GM21367 (cell line): ENCODE data around the gene APOBEC3C.
A peak's percentile ranks its signal among the peaks of the same experiment; 100 is the strongest.
"Not testable (repeated sequence)": the region's sequence is repeated elsewhere in the genome, so short reads cannot be mapped to it uniquely, and the experiment has no call there.

Experiments
- ATAC-seq: cut with Tn5 transposase; IDR thresholded peaks from one replicate; pipeline ENCODE4 v1.9.1; 2021; ENCODE audit not compliant: unreplicated experiment

Gene APOBEC3C

DNA sequence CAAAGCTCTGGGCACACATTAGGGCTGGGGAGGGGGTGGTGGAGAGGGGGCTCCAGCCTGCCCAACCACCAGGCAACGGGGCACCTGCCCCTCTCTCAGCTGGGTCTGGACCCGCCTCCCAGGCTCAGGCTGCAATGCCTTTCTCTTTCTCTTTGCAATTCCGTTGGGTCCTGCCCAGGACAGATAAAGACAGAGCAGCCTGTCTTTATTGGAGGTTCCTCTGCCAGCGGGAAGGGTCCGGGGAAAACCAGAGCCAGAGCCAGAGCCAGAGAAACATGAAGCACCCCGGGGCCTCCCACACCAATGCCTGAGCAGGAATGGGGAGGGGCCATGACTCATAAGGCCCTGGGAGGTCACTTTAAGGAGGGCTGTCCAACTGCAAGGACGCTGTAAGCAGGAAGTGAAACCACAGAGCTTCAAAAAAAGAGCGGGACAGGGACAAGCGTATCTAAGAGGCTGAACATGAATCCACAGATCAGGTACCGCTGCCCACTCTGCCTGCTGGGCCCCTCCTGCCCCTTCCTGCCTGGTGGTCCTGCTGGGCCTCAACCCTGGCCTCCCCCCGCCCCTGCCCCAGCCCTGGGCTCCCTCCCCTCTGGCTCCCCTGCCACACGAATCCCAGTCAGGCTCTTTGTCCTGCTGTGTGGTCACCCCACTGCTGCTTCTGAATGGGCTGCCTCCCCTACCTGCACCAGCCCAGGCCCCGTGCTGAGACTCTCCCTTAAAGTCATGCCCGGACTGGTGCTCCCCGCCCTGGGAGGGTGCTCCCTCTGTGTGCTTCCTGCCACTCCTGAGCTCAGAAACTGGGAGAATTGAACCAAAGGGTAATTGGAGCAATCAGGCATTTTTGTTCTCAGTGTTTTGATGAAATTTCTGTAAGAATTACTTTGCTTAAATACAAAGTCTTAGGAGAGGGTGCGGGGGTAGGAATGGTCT is 31.8 kb upstream of the APOBEC3C start, which contains the start of gene APOBEC3B:
APOBEC3B (plus strand) TSS at position 356 of the 936 bp plus-strand sequence; CDS start at position 463, 107 bp downstream.
- ATAC-seq: no peak

DNA sequence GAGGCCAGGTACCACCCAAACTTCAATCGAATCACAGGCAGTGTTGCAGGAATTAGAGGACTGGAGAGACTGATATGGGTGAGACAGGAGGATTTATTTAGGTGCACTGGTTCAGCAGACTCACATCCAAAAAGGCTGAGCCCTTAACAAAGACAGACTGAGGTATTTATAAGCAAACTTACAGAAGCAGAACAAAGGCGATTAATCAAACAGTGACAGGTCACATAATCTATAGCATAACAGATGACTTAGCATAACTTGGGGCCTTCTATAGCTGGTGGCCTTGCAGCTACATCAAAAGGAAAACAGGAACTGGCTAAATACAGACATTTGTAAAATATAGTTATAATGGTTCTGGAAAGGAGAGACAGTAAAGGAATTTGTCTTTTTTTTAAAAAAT is 29.8 kb upstream of the APOBEC3C start:
- ATAC-seq: no peak

DNA sequence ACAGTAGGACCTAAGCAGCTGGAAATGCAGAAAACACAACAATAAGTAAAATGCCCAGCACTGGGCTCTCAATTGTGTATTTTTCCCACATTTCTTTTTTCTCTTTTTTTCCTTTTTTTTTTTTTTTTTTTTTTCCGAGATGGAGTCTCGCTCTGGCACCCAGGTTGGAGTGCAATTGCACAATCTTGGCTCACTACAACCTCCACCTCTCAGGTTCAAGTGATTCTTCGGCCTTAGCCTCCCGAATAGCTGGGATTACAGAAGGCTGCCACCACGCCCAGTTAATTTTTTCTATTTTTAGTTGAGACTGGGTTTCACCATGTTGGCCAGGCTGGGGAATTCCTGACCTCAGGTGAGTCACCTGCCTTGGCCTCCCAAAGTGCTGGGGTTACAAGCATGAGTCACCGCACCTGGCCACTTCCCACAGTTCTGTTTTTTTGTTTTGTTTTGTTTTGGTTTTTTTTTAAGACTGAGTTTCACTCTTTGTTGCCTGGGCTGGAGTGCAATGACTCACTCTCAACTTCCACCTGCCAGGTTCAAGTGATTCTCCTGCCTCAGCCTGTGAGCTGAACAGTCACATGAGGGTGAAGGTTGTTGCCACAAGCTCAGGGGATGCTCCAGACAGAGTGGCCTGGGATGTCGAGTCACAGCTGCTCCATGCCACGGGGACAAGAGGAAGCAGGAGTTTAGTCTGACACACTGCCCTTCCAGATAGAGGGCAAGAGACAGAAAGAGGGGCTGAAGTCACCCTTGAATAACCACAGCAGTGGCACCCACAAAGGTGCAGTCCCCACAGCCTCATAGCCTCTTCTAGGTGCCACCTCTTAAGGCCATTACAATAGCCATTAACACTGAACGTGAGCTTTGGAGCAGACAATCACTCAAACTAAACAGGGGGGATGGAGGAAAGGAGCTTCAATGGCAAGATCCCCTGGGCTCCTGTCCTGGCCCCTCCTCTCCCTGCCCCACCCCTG is 29.0 kb upstream of the APOBEC3C start:
- ATAC-seq: peak; percentile 57

DNA sequence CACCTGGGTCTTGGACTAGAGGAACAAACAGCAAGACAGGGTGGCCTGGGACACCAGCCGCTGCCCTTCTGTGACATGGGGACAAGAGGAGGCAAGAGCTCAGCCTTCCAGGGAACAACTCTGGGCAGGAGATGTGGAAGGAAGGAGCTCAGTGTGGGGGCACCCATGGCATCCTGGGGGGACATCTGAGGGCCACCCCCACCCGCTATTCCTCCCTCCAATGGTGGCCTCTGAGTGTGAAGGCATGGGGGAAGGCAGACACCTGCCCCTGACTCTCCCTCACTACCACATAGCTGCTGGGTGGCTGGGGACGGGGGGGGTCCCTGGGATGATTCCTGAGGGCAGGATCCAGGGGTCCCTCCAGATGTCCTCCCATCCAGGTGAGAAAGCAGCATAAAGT is 27.4 kb upstream of the APOBEC3C start:
- ATAC-seq: no peak

DNA sequence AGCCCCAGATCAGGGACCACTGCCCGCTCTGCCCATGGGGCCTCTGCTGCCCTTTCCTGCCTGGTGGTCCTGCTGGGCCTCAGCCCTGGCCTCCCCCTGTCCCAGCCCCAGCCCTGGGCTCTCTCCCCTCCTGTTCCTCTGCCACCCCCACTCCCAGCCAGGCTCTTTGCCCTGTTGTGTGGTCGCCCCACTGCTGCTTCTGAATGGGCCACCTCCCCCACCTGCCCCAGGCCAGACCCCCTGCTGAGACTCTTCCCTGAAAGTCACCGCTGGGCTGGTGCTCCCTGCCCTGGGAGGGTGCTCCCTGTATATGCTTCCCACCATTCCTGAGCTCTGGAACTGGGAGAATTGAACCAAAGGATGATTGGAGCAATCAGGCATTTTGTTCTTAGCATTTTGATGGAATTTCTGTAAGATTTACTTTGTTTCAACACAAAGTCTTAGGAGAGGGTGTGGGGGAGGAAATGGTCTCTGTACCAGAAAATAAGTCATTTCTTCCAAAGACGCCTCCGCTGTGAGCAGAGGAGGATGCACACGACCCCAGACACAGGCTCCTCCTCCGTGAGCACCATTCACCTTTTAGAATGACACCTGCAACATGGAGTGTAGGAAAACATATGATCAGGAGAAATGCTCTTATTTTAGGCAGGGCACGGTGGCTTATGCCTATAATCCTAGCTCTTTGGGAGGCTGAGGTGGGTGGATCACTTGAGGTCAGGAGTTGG is 26.7 kb upstream of the APOBEC3C start:
- ATAC-seq: no peak

DNA sequence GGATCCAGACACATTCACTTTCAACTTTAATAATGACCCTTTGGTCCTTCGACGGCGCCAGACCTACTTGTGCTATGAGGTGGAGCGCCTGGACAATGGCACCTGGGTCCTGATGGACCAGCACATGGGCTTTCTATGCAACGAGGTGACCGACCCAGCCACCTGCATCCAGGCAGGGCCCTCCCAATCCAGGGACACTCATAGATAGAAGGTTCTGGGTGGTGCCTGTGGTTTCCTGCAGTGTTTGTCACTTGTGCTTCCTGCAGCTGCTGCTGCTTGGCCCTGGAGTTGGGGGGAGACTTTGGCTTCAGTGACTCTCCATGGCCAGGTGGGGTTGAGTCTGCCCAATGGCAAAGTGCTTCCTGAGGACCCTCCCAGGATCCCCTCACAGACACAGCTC is 24.6 kb upstream of the APOBEC3C start:
- no peak for ATAC-seq

DNA sequence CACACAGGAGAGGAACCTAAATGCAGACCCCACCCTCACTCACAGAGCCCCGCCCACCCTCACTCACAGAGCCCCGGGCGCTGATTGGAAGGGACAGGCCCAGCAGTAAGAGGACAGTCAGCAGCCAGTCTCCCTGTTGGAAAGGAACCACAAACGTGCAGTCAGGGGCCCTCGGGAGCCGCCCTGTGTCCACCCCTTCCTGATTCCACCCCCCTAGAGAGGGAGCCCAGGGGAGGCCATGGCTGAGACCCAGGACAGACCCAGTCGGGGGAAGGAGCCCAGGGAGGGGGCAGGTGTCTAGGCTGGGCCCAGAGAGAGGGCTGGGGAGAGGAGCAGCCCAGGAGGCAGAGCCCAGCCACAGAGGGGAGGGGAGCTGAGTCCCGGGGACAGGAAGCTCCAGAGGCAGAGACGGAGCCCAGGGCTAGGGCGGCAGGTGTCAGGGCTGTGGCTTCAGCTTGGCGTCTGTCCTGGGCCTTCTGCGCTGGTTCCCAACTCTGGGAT is 21.1 kb upstream of the APOBEC3C start:
- not testable (repeated sequence) for ATAC-seq

DNA sequence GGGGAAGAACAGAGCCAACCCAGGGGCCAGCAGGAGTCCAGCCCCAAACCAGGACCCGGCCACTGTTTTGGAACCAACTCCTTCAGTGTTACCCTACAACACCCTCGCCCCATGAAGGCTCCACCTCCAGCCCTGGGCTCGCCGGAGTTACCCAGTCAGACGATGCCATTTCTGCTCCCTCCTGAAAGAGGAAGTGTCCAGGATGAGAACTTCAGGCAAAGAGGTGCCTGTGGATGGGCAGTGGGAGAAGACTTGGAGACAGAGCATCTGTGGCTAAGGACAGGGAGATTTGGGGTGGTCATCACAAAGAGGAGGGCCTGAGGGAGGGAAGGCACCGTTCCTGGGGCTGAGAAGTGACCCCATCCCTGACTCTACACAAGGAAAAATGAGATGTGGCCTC is 18.0 kb upstream of the APOBEC3C start:
- ATAC-seq: no peak

DNA sequence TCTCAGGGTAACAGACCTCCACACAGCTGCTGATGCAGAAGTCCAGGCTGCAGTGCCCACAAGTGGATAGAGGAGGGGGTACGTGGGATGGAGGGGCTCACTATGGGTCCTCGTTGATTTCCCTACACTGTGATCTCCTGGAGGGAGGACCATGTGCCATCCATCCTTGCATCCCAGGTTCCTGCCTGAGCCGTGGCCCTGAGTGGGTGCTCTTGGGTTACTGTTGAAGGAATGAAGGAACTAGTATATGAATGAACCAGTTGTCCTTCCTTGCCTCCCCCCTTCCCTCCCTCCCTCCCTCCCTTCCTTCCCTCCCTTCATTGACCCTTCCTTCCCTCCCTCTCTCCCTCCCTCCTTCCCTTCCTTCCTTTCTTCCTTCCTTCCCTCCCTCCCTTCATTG is 16.5 kb upstream of the APOBEC3C start:
- ATAC-seq: no peak

DNA sequence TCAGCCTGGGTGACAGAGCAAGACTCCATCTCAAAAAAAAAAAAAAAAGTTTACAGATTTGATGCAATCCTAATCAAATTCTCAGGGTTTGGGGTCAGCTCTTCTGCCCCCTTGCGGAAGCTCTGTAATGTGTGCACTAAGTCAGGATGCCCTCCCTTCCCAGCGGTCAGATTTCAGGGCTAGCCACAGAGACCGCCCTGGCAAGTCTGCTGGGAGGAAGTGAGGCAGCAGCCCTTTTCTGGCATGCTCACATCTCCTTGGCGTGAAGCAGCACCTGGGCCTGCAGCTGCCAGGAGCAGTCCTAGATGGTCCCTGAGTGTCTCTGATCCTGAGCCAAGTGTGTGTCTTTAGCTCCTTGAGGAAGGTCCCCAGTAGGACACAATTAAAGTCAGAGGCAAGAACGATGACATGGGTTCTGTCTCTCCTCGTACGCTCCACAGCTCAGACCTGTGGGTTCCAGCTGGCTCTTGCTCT is 10.9 kb upstream of the APOBEC3C start:
- ATAC-seq: no peak

DNA sequence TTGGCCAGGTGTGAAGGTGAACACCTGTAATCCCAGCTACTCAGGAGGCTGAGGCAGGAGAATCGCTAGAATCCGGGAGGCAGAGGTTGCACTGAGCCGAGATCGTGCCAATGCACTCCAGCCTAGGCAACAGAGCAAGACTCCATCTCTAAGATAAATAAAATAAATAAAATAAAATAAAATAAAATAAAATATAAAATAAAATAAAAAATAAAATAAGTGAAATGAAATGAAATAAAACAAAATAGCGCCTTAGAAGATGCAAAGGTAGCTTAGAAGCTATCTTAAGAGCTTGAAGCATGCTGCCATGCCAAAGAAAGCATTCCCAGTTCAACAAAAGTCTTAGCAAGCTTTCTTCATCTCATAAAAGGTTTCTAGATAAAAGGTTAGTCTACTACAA is 6.9 kb upstream of the APOBEC3C start:
- no peak for ATAC-seq

DNA sequence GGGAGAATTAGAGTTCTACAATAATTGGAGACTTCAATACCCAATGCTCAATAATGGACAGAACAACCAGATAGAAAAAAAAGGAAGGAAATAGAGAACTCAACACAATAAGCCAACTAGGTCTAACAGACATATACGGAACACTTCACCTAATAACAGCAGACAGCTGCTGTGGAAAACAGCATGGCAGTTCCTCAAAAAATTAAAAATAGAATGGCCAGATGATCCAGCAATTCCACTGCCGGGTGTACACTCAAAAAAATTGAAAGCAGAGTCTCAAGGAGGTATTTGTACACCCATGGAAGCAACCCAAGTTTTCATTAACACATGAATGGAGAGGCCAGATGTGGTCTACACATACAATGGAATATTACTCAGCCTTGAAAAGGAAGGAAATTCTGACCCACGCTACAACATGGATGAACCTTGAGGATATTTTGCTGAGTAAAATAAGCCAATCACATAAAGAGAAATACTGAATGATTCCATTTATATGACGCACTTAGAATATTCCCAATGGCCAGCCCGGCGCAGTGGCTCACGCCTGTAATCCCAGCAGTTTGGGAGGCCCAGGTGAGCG is 5.7 kb upstream of the APOBEC3C start:
- not testable (repeated sequence) for ATAC-seq

DNA sequence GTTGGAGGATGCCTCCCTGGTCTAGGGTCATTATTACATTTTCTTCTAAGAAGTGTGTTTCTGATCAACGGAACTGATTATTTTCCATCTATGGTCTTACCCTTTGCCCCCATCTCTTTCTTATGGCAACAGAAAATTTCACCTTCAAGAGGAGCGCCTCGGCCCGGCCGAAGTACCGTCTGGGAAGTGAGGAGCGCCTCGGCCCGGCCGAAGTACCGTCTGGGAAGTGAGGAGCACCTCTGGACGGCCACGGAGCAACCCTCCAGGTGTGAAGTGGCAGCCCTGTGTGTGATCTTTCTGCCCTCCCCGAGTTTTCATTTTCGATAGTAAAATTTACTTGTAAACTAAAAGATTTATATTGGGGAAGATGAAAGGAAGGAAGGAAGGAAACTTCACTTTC is 3.1 kb upstream of the APOBEC3C start:
- no peak for ATAC-seq

DNA sequence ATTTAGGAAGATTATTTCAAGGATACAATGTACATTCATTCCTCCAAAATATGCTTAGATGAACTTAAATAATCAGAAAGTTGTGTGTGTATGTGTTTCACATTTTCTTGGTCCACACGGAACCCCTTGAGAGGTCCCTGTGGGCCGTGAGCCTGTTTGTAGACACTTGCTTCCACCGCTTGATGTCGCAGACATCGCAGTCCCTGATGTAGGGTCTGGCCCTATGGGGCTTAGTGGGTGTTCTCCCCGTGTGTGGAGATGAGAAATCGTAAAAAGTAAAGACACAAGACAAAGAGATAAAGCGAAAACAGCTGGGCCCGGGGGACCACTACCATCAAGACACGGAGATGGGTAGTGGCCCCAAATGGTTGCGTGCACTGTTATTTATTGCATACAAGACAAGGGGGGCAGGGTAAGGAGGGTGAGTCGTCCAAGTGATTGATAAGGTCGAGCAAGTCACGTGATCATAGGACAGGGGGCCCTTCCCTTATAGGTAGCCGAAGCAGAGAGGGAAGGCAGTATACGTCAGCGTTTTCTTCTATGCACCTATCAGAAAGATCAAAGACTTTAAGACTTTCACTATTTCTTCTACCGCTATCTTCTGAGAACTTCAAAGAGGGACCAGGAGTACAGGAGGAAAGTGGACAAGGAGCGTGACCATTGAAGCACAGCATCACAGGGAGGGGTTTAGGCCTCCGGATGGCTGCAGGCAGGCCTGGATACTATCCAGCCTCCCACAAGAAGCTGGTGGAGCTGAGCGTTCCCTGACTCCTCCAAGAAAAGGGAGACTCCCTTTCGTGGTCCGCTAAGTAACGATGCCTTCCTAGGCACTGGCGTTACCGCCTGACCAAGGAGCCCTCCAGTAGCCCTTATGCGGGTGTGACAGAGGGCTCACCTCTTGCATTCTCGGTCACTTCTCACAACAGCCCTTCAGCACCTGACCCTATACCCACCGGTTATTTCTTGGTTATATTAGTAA is 1.2 kb upstream of the APOBEC3C start:
- ATAC-seq: no peak

DNA sequence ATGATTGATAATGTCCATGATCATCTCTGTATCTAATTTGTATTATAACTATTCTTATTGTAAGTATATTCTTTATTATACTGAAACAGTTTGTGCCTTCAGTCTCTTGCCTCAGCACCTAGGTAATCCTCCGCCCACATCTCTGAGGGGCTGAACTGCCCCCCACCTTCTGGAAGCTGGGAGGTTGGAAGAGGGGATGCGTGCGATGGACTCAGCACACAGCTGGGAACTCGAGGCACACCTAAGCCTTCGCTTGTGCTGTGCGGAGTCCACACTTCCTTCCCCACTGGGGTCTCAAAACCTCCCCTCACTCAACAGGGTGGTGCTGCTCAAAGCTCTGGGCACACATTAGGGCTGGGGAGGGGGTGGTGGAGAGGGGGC is 506 bp upstream of the APOBEC3C start:
- ATAC-seq: not testable (repeated sequence)

DNA sequence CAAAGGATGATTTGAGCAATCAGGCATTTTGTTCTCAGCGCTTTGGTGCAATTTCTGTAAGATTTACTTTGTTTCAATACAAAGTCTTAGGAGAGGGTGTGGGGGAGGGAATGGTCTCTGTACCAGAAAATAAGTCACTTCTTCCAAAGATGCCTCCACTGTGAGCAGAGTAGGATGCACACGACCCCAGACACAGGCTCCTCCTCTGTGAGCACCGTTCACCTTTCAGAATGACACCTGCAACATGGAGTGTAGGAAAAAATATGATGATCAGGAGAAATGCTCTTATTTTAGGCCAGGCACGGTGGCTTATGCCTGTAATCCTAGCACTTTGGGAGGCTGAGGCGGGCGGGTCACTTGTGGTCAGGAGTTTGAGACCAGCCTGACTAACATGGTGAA is 665 bp downstream of the APOBEC3C start:
- not testable (repeated sequence) for ATAC-seq

DNA sequence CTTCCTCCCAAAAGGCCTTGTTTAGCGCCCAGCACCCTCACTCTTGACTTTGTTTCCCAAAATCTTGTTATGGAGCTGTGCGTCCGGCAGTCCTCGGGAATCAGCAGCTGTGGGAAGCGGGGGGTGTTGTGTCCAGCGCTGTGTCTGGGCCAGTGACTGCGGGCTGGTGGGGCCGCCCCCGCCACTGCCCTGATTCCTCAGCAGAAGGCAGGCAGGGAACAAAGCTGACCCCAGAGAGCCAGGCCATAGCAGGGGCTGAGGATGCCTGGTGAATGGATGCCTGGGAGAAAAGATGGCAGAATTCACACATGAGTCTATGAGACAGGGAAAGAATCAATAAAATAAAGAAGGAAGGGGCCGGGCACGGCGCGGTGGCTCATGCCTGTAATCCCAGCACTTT is 2.5 kb downstream of the APOBEC3C start:
- no peak for ATAC-seq

DNA sequence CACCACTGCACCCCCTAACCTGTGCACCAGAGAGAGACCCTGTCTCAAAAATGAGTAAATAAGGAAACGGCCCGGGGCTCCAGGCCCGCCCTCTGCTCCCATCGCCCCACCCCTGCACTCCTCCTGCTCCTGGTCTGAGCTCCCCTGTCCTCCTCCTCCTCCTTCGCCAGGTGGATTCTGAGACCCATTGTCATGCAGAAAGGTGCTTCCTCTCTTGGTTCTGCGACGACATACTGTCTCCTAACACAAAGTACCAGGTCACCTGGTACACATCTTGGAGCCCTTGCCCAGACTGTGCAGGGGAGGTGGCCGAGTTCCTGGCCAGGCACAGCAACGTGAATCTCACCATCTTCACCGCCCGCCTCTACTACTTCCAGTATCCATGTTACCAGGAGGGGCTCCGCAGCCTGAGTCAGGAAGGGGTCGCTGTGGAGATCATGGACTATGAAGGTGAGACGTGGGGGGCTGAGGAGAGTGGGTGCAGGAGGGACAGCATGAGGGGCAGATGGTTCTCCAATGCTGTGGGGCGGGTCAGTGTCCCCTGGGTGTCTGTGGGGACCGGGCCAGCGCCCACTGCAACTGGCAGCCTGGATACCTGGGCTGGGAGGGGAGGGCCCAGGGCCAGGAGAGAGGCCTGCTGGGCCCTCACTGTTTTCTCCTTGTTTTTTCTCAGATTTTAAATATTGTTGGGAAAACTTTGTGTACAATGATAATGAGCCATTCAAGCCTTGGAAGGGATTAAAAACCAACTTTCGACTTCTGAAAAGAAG is 3.7 kb downstream of the APOBEC3C start:
- no peak for ATAC-seq
